ENCODE measurements around the gene ATP2A3.

DNA sequence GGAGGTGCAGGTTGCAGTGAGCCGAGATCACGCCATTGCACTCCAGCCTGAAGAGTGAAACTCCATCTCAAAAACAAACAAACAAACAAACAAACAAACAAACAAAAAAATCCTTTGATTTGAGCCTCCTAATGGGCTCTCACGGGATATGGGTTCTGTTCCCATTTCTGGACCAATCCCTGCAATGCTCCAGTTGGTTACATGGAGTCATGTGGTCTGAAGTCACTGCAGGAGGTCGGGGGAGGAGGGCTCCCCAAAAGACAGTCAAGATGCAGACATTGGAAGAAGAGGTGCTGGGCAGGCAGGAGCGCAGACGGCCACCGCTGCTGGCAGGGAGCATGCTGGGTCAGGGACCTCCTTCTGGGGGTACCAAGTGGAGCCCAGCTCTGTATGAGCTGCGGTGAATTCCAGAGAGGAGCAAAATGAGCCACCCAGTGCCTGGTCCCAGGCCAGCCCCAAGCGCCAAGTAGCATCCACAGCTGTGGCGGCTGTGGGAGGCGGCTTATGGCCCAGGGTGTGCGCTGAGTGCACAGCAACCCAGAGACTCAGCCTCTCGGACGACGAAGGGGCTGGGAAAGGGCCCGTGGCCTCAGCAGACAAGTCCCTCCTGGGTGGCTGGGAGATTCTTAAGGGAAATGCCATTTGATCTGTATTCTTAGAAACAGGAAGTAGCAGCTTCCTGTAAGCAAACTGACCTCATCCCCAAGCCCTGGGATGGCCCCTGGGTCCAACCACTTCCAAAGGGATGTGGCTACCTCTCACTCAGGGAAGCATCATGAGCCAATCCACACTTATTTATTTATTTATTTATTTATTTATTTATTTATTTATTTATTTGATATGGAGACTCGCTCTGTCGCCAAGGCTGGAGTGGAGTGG, 19.6 kb upstream of the ATP2A3 start:
- TF ChIP-seq, protein P1, sequence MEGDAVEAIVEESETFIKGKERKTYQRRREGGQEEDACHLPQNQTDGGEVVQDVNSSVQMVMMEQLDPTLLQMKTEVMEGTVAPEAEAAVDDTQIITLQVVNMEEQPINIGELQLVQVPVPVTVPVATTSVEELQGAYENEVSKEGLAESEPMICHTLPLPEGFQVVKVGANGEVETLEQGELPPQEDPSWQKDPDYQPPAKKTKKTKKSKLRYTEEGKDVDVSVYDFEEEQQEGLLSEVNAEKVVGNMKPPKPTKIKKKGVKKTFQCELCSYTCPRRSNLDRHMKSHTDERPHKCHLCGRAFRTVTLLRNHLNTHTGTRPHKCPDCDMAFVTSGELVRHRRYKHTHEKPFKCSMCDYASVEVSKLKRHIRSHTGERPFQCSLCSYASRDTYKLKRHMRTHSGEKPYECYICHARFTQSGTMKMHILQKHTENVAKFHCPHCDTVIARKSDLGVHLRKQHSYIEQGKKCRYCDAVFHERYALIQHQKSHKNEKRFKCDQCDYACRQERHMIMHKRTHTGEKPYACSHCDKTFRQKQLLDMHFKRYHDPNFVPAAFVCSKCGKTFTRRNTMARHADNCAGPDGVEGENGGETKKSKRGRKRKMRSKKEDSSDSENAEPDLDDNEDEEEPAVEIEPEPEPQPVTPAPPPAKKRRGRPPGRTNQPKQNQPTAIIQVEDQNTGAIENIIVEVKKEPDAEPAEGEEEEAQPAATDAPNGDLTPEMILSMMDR (IDR thresholded peaks at IDR 0.05 in 4 of 5, conservative IDR thresholded peaks at IDR 0.05 in 1 of 5) = no peak
- no peak for TF ChIP-seq POLR2A (IDR thresholded peaks at IDR 0.05)

Data from gastrocnemius medialis (tissue), 4 donors.